HG03457 (cell line): ENCODE results near the gene SLC32A1.

ENCODE experiments used
- ATAC-seq: cut with Tn5 transposase; IDR thresholded peaks from one replicate; pipeline ENCODE4 v1.9.1; 2021; ENCODE audit warnings: moderate number of reproducible peaks; ENCODE audit not compliant: unreplicated experiment

SLC32A1 gene

DNA sequence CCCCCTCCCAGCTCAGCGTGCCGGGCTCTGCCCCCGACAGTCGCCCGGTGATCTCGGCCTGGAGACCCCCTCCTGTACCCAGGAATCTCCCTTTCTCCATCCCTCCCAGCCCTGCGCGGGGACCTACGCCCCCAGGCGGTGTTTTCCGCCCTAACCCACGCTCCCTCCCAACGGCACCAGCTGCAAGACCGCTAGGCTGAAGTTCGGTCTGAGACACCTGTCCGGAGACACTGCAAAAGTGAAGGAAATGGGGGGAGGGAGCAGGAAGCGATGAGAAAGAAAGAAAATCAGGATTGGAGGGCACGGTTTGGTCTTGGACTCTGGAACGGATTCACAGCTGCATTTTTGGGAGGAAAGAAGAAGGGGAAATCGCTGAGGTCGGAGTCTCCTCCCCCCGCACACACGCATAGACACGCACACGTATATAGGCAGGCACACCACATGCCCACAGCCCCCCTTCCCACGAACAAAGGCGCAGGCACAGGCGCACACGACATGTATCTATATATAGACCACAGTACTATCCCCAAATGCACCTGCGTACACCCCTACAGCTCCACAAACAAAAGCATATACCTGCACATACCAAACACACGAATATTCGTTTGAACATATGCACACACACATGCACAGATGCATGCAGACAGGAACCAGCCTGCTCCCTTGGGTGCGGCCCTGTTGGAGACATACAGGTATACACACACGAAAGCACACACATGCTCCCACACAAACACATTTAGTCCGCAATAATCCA is 1.0 kb downstream of the SLC32A1 start:
- no peak for ATAC-seq

DNA sequence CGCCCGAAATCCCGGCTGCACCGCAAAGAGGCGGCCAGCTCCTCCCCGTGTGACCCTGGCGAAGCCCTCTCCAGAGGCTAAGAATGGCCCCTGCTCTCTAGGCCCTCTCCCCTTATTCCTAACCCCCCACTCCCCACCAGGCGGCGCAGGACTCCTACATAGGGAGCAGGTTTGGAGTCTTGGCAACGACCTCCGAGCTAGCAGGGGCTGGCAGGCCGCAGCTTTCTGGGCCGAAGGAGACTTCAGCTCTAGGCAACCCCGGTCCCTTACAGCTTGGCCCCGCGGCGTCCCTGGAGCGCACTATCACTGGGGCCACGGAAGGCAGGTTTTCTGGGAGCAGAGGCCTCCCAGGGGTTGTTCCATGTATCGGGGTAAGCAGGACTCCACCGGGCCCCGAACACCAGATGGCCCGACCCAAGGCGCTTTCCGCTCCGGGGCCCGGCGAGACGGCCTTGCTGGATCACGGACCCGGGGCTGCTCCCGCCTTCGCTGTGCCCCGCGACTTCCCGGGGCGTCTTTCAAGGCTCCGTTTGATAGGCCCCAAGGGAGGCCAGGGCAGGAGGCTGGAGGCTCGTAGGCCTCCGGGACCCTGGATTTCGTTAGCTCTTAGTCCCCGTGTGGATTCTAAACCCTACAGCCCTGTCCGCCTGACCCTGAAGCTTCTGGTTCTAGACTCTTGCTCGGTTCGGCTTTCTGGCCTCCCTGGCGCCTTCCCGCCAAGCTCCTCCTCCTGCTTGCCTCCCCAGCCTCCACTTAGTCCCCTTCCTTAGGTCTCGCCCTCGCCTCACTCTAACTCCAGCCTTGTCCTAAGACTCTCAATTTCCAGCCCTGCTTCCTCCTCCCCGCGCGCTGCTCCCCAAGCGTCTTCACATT is 1.9 kb downstream of the SLC32A1 start:
- ATAC-seq: no peak

DNA sequence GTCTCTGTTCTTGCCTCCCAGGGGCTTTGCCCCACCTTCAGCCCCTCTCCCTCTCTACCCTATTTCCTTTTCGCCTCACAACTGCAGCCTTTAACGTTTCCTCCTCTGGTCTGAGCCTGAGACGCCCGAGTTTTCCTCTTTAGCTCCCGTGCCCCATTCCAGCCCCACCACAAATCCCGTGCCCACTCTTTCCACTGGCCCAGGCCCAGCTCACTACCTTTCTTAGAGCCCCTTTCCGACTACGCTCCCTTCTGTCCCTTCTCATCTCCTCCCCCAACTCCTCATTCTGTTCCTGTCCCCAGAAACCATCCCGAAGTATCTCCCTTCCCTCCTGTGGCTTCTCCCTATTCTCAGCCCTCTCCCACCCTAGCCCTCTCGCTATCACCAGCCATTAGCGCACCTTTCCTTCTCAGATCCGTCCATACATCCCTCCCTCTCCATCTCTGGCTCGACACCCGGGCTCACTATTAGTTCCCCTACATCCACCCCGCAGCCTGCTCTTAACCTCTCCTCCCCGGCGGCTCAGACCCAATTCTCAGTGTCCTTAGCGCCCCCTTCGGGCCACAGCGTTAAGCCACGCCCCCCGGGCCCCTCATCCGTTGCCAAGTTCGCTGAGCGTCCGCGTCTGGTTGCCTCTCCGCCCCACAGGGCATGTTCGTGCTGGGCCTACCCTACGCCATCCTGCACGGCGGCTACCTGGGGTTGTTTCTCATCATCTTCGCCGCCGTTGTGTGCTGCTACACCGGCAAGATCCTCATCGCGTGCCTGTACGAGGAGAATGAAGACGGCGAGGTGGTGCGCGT is 2.7 kb downstream of the SLC32A1 start:
- ATAC-seq: no peak

DNA sequence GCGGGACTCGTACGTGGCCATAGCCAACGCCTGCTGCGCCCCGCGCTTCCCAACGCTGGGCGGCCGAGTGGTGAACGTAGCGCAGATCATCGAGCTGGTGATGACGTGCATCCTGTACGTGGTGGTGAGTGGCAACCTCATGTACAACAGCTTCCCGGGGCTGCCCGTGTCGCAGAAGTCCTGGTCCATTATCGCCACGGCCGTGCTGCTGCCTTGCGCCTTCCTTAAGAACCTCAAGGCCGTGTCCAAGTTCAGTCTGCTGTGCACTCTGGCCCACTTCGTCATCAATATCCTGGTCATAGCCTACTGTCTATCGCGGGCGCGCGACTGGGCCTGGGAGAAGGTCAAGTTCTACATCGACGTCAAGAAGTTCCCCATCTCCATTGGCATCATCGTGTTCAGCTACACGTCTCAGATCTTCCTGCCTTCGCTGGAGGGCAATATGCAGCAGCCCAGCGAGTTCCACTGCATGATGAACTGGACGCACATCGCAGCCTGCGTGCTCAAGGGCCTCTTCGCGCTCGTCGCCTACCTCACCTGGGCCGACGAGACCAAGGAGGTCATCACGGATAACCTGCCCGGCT is 3.4 kb downstream of the SLC32A1 start:
- no peak for ATAC-seq

DNA sequence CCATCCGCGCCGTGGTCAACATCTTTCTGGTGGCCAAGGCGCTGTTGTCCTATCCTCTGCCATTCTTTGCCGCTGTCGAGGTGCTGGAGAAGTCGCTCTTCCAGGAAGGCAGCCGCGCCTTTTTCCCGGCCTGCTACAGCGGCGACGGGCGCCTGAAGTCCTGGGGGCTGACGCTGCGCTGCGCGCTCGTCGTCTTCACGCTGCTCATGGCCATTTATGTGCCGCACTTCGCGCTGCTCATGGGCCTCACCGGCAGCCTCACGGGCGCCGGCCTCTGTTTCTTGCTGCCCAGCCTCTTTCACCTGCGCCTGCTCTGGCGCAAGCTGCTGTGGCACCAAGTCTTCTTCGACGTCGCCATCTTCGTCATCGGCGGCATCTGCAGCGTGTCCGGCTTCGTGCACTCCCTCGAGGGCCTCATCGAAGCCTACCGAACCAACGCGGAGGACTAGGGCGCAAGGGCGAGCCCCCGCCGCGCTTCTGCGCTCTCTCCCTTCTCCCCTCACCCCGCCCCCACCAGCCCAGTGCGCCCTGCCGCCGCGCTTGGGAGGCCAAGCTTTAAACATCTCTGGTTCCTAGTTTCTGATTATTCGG is 4.0 kb downstream of the SLC32A1 start:
- no peak for ATAC-seq

DNA sequence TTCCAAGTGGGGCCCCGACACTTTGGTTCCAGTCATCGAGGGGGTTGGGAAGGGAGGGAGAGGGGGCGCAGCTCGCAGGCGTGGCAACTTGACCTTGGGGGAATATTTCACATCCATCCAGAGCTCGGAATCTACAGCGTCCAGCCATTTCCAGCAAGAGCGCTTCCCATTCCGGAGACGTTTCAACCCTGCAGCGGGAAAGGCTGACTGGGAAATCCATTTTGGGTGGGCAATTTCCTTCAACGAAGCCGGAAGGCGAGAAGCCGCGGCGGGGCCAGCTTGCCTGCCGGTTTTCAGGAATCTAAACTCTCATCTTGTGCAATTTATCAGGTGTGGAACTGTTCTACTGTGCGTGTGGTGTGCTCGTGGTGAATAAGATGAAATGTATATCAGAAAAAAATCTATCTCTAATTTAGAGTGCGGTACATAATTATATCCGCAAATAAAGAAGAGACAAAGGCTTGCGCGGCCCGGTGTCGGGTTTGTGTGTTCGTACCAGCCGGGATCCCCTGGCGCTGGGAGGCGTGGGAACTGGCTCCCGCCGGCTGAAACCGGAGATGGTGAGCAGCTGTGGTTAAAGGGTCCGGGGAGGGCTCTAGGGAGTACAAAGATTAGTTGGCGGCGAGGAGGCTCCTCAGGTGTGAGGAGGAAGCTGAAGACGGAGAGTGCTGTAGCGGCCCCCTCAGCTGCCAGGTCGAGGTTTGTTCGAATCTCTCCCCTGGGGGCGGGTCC is 4.8 kb downstream of the SLC32A1 start:
- ATAC-seq: no peak

DNA sequence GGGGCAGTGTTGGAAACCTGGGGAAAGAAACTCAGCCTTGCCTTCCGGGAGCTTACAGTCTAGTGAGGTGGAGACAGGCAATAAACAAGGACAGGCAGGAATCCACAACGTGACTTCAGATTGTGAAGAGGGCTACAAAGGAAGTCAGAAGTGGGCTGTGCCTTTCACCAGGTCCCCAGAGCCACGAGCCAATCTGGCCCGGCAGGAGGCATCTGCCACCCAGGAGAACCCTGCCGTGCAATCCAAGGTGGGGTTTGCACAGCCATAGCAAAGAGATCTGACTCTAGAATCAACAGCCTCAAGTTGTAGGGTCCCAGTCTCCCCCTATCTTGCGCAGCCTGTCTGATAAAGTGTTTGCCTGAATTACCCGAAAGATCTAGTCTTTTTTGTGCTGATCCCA is 5.5 kb downstream of the SLC32A1 start:
- ATAC-seq: no peak

DNA sequence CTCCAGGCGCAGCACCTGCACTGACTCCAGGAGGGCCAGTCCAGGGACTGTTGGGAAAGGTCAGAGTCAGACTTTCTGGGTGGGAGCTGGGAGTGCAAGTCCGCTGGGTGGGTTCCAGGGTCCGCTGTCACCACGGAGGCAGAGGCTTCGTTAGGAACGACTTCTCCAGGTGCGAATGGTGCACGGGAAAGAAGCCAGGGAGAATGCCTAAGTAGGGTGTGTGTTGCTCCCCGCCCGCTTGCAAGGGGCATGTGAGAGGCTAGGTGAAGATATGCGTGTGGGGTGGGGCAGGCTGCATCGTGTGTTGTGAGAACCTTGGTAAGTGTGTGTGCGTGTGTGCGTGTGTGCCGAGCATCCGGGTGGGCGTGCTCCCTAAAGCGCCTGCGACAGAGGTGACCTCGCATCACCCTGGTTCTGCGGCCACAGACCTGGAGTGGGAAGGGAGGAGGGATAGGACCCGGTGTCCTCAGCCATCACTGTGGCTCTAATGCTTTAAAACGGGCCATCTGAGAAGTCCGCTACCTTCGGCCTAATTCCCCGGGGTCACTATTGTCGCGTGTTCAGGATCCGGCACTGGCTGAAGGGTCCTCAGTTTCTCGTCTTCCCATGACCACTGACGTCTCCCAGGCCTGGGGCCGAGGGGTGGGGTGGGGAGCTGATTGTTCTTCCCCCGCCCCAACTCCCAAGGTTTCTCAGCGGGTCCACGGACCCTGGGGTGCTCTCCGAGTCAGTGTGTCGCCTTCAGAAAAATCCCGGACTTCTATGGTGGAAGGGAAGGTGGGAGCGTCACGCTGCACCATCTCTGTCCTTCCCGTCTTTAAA is 6.1 kb downstream of the SLC32A1 start:
- ATAC-seq: no peak

DNA sequence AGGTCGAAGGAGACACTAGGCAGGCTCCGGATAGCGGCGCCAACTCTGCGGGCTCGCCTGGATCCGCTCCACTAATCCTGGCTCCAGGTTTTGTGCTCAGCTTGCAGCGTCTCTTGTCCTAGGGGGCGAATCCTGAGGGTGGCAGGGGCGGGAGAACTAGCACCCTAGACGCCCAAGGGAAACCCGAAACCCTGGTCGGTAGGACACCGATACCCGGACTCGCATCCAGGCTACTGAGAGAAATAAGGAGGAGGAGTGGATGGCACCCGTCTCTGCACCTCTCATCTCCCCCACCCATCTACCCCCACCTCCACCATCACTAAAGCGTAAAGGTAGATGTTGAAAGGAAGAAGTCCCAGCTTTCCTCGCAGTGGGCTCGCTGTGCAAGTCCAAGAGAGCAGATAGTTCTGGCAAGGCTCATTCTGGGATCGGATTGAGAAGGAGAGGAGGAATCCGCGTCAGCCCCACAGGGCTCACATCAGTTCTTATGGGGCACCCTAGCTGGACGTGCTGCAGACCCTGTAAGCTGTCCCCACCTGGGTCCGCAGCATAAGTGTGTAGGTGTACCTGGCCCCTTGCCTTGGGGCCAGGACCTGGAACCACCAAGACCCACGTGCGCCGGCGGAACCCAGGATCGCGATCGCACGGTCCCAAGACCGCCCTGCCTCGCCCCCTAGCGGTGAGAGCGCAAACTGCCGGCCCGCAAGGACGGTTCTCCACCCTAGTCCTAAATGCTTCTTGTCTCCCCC is 6.9 kb downstream of the SLC32A1 start:
- no peak for ATAC-seq

DNA sequence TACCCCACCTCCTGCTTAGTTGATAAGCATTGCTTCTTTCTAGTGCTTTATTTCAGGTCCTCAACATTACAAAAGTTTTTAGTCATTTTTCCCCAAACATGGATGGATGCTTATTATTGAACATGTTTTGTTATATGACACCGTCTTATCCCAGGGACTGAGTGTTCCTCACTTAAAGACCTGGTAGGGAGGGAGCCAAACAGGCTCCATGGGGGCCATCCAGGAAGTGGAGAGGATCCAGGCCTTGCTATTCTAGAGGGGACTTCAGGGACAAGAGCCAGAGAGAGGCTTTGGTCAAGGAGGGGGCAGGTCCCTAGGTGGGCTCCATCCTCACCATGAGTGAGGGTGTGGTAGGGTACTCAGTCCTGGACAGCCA is 7.4 kb downstream of the SLC32A1 start:
- ATAC-seq: no peak

DNA sequence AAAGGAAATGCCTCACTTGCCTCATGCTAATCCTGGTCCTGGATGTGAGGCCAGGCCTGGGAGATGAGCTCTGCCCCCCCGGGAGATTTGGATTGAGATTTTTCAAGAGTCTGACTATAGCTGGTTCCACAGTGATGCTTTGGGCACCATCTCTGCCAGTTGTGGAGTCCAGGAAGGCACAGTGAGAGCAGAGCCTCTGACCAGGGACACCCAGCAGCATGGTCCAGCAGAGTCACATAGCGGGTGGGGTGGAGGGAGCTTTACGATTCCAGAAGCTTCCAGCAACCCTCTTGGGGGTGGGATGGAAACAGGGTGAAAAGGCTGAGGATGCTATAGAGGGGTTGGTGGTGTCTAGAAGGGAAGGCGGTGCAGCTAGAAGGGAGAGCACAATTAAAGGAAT is 8.7 kb downstream of the SLC32A1 start:
- no peak for ATAC-seq

DNA sequence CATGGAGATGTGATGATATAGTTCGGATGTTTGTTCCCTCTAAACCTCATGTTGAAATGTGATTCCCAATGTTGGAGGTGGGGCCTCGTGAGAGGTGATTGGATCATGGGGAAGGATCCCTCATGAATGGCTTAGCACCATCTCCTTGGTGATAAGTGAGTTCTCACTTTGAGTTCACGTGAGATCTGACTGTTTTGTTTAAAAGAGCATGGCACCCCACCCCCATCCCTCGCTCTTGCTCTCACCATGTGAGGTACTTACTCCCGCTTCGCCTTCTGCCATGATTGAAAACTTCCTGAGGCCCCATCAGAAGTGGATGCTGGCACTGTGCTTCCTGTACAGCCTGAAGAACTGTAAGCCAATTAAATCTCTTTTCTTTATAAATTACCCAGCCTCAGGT is 10.9 kb downstream of the SLC32A1 start:
- no peak for ATAC-seq

DNA sequence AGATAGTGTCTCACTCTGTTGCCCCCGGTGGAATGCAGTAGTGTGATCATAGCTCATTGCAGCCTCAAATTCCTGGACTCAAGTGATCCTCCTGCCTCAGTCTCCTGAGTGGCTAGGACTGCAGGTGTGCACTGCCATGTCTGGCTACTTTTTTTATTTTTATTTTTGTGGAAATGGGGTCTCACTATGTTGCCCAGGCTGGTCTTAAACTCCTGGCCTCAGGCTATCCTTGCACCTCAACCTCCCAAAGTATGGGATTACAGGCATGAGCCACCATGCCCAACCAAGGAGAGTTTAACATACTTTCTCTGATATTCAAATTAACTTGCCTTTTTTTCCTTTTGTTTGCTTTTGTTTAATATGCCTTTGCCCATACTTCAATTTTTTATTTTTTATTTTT is 13.6 kb downstream of the SLC32A1 start:
- ATAC-seq: no peak

DNA sequence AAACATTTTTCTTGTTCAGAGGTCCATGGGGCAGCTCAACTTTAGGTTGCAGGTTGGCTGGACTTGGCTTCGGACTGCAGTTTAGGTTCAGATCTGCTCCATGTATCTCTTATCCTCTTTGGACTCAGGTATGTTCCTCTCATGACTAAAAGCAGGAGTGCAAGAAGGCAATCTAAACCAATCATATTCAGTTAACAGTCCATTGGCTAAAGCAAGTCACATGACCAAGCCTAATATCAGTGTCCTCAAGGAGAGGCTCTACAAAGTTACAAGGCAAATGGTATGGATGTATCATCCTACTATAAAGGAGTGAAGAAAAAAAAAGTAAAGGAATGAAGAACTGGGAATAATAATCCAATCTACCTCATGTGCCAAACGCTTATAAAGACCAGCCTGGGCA is 21.5 kb downstream of the SLC32A1 start:
- ATAC-seq: no peak

DNA sequence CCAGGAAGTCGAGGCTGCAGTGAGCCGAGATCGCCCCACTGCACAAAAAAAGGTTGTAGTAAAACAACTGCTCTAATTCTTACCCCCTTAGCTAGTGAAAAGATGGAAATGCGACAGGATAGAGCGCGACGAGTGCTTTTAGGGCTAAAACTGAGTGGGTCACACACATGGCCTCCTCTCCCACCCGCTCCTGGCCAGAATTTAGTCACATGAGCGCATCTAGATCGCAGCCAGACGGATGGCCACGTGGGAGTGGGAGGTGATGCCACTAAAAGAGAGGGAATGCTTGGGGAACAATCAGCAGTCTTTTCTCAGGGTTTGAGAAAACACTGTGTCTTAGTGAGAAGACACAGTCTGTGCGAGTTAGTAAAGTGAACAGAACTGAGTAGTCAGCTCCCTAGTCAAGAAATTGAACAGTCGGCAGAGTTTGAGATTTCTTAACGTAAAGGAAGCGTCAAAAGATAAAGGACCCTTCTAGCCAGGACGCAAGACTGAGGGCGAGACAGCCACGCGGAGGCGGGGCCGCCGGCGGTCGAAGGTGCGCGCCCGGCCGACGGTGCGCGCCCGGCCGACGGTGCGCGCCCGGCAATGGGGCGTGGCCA is 23.3 kb downstream of the SLC32A1 start:
- ATAC-seq: no peak

DNA sequence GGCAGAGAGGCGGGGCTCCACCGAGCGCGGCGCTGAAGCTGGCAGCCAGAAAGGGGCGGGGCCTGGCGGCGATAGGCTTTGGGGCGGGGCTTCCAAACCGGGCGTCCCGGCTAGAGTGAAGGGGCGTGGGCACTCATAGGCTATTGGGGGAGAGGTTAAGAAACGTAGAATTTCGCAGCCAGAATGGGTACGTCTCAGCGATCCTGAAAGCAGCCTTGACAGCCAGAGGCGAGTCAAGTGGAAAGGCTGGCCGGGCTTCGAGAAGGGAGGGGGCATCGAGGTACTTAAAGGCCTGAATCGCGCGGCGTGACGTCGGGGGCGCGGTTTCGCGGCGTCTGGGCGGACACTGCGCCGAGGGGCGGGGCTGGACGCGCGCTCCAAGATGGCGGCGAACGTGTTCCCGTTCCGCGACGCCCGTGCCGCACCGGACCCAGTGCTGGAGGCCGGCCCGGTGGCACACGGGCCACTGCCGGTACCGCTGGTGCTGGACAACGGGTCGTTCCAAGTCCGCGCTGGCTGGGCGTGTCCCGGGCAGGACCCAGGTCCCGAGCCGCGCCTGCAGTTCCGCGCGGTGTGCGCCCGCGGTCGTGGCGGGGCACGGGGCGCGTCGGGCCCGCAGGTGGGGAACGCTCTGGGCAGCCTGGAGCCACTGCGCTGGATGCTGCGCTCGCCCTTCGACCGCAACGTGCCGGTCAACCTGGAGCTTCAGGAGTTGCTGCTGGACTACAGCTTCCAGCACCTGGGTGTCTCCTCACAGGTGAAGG is 24.0 kb downstream of the SLC32A1 start, which contains the start of gene ACTR5:
TSS of gene ACTR5 (plus strand) at position 364 of the 764 bp plus-strand sequence. CDS start at position 383, 19 bp downstream.
- peak; percentile 73 for ATAC-seq

DNA sequence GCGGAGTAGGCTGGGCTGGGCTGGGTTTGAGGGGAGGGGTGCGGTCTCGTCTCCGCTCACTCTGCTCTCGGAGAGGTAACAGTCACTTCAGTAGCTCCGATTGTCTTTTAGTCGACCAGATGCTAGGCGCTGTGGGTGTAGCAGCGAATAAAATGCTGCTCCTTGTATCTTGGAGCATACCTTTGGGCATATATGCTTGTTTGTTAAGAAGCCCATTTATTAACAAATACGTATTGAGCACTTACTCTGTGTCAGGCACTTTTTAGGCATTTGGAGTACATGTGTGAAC is 24.5 kb downstream of the SLC32A1 start:
- ATAC-seq: peak; percentile 28
